ENCODE results near the gene LRP1B.

The LRP1B gene

GRCh38 chr2:142150453-142150852 lies 19.6 kb upstream of the LRP1B start:
- H4K20me1 ChIP-seq: no peaks in the 10 kb centered on the region
- no peak for TF ChIP-seq Cebpa-rat (IDR thresholded peaks at IDR 0.05)

GRCh38 chr2:142144547-142144946 lies 13.7 kb upstream of the LRP1B start:
- no peak overlapping the region for H3K4me3 ChIP-seq
- H3K9ac ChIP-seq: no peak overlapping the region
- H3K4me2 ChIP-seq: no peak overlapping the region
- no peaks in the 10 kb centered on the region for H3K36me3 ChIP-seq
- no peaks in the 10 kb centered on the region for H3K9me3 ChIP-seq (replicated peaks in 1 of 11)
- TF ChIP-seq Cebpa-rat (IDR thresholded peaks at IDR 0.05): no peak
- no peaks in the 10 kb centered on the region for H4K20me1 ChIP-seq
- no peaks in the 10 kb centered on the region for H3K27me3 ChIP-seq
- no peak overlapping the region for H3K27ac ChIP-seq
- H3K4me1 ChIP-seq: peaks cover 0 to 10% (median 0%) of the 10 kb centered on the region in 10 experiments; a peak in 3 of 20 replicates

More at GRCh38 chr2:142150453-142150852, 19.6 kb upstream of the LRP1B start:
- Histone ChIP-seq H3K4me3 (no peak overlapping the region), H3K27ac (no peak overlapping the region), H3K9ac (no peak overlapping the region), H3K36me3 (no peaks in the 10 kb centered on the region), H3K4me2 (no peak overlapping the region), H3K4me1 (peaks cover 0 to 10% (median 0%) of the 10 kb centered on the region in 10 experiments; a peak in 3 of 20 replicates), H3K9me3 (replicated peaks in 1 of 11) (peaks cover 0 to 5% (median 0%) of the 10 kb centered on the region in 11 experiments; a peak in 4 of 22 replicates), H3K27me3 (no peaks in the 10 kb centered on the region)

- Histone ChIP-seq H3K9ac (no peak overlapping the region), H3K4me2 (no peak overlapping the region), H3K27me3 (no peaks in the 10 kb centered on the region), H3K4me3 (no peak overlapping the region), H4K20me1 (no peaks in the 10 kb centered on the region), H3K36me3 (no peaks in the 10 kb centered on the region), H3K27ac (no peak overlapping the region), H3K4me1 (peaks cover 0 to 4% (median 0%) of the 10 kb centered on the region in 10 experiments; a peak in 3 of 20 replicates), H3K9me3 (replicated peaks in 1 of 11) (no peaks in the 10 kb centered on the region)
- TF ChIP-seq Cebpa-rat (IDR thresholded peaks at IDR 0.05): no peak
Measured at GRCh38 chr2:142142595-142142994, 11.8 kb upstream of the LRP1B start.

- Histone ChIP-seq H3K27ac (no peak overlapping the region), H3K9ac (no peak overlapping the region), H3K36me3 (no peaks in the 10 kb centered on the region), H3K4me3 (no peak overlapping the region), H3K9me3 (replicated peaks in 1 of 11) (no peaks in the 10 kb centered on the region), H4K20me1 (no peaks in the 10 kb centered on the region), H3K27me3 (no peaks in the 10 kb centered on the region), H3K4me2 (no peak overlapping the region), H3K4me1 (no peaks in the 10 kb centered on the region)
- no peak for TF ChIP-seq Cebpa-rat (IDR thresholded peaks at IDR 0.05)
Measured at GRCh38 chr2:142140434-142140845, 9.6 kb upstream of the LRP1B start.

- H3K4me2 ChIP-seq: no peak overlapping the region
- H3K9me3 ChIP-seq (replicated peaks in 1 of 11): no peaks in the 10 kb centered on the region
- H3K27me3 ChIP-seq: no peaks in the 10 kb centered on the region
- no peaks in the 10 kb centered on the region for H4K20me1 ChIP-seq
- no peak overlapping the region for H3K9ac ChIP-seq
- H3K4me1 ChIP-seq: no peaks in the 10 kb centered on the region
- TF ChIP-seq Cebpa-rat (IDR thresholded peaks at IDR 0.05): no peak
- no peak overlapping the region for H3K4me3 ChIP-seq
- no peak overlapping the region for H3K27ac ChIP-seq
- H3K36me3 ChIP-seq: no peaks in the 10 kb centered on the region
Measured at GRCh38 chr2:142139384-142139783, 8.6 kb upstream of the LRP1B start.

- Histone ChIP-seq H3K27me3 (no peaks in the 10 kb centered on the region), H3K9me3 (replicated peaks in 1 of 11) (no peaks in the 10 kb centered on the region), H3K27ac (no peak overlapping the region), H3K36me3 (no peaks in the 10 kb centered on the region), H4K20me1 (no peaks in the 10 kb centered on the region), H3K4me2 (no peak overlapping the region), H3K4me3 (no peak overlapping the region), H3K9ac (no peak overlapping the region), H3K4me1 (0 out of 20 replicates have a peak, but pooled peaks cover 0 to under 1% (median 0%) of the 10 kb centered on the region in 10 experiments)
- no peak for TF ChIP-seq Cebpa-rat (IDR thresholded peaks at IDR 0.05)
Measured at GRCh38 chr2:142136571-142136970, 5.8 kb upstream of the LRP1B start.

GRCh38 chr2:142134911-142135310 lies 4.1 kb upstream of the LRP1B start:
- Histone ChIP-seq H3K27me3 (no peaks in the 10 kb centered on the region), H3K9ac (no peak overlapping the region), H3K4me2 (no peak overlapping the region), H3K4me3 (no peak overlapping the region), H3K4me1 (peaks cover 0 to 6% (median 4%) of the 10 kb centered on the region in 10 experiments; a peak in 7 of 20 replicates), H3K27ac (no peak overlapping the region), H4K20me1 (no peaks in the 10 kb centered on the region), H3K36me3 (no peaks in the 10 kb centered on the region), H3K9me3 (replicated peaks in 1 of 11) (peaks cover 10 to 16% (median 14%) of the 10 kb centered on the region in 11 experiments)
- TF ChIP-seq Cebpa-rat (IDR thresholded peaks at IDR 0.05): no peak

GRCh38 chr2:142130111-142131009 lies 456 bp downstream of the LRP1B start:
- no peak overlapping the region for H3K9ac ChIP-seq
- peaks cover 0 to 6% (median 4%) of the 10 kb centered on the region in 10 experiments; a peak in 7 of 20 replicates for H3K4me1 ChIP-seq
- peak overlapping the region in 4 of 11 experiments; percentile 34 to 51 (median 46); a peak in 5 of 22 replicates for H3K4me2 ChIP-seq
- peaks cover 13 to 19% (median 17%) of the 10 kb centered on the region in 11 experiments for H3K9me3 ChIP-seq (replicated peaks in 1 of 11)
- no peak overlapping the region for H3K4me3 ChIP-seq
- no peak for TF ChIP-seq Cebpa-rat (IDR thresholded peaks at IDR 0.05)
- H3K27ac ChIP-seq: no peak overlapping the region; a peak in 1 of 22 replicates
- H3K36me3 ChIP-seq: no peaks in the 10 kb centered on the region
- no peaks in the 10 kb centered on the region for H3K27me3 ChIP-seq
- H4K20me1 ChIP-seq: no peaks in the 10 kb centered on the region

- peaks cover 0 to 6% (median 4%) of the 10 kb centered on the region in 10 experiments; a peak in 7 of 20 replicates for H3K4me1 ChIP-seq
- H3K27ac ChIP-seq: no peak overlapping the region
- no peaks in the 10 kb centered on the region for H3K36me3 ChIP-seq
- no peak for TF ChIP-seq Cebpa-rat (IDR thresholded peaks at IDR 0.05)
- H3K9me3 ChIP-seq (replicated peaks in 1 of 11): peaks cover 13 to 19% (median 17%) of the 10 kb centered on the region in 11 experiments
- no peak overlapping the region for H3K4me2 ChIP-seq
- no peak overlapping the region for H3K9ac ChIP-seq
- no peak overlapping the region for H3K4me3 ChIP-seq
- no peaks in the 10 kb centered on the region for H4K20me1 ChIP-seq
- H3K27me3 ChIP-seq: no peaks in the 10 kb centered on the region
Measured at GRCh38 chr2:142128105-142128504, 2.7 kb downstream of the LRP1B start.

All from BLaER1 treated with 17β-estradiol and CSF1 and Interleukin-3, amounts not matched to agents 10 nM and 100 nM (cell line).